Measurements from ENCODE around the gene MAPK1. TPM values are rescaled to one million over a fixed set of nuclear protein-coding genes. Genes with fewer than 3 reads are reported as not detected.
"Not testable (repeated sequence)": the region's sequence is repeated elsewhere in the genome, so short reads cannot be mapped to it uniquely, and the experiment has no call there.

MAPK1 gene
- total RNA-seq, 3 donors from 2014 or later = 126 to 131 (median 127) TPM

DNA sequence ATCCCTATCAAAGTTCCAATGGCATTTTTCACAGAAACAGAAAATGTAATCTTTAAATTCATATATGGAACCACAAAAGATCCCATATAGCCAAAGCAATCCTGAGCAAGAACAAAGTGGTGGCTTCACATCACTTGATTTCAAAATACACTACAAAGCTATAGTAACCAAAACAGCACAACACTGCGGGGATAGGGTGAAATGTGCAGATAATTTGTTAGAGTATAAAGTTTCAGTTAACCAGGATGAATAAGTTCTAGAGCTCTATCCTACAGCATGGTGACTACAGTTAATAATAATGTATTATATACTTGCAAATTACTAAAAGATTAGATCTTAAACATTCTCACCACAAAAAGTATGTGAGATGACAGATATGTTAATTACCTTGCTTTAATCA lies 55.5 kb downstream of the MAPK1 start:
- Histone ChIP-seq H3K4me1 (ENCODE audit: low read depth) (peaks cover 11% of the 10 kb centered on the region), H3K36me3 (ENCODE audit: low read depth) (no peaks in the 10 kb centered on the region), H3K4me3 (no peak overlapping the region), H3K9me3 (no peaks in the 10 kb centered on the region)
- DNase-seq (no peak), ATAC-seq (no peak)
- TF ChIP-seq, protein P1, sequence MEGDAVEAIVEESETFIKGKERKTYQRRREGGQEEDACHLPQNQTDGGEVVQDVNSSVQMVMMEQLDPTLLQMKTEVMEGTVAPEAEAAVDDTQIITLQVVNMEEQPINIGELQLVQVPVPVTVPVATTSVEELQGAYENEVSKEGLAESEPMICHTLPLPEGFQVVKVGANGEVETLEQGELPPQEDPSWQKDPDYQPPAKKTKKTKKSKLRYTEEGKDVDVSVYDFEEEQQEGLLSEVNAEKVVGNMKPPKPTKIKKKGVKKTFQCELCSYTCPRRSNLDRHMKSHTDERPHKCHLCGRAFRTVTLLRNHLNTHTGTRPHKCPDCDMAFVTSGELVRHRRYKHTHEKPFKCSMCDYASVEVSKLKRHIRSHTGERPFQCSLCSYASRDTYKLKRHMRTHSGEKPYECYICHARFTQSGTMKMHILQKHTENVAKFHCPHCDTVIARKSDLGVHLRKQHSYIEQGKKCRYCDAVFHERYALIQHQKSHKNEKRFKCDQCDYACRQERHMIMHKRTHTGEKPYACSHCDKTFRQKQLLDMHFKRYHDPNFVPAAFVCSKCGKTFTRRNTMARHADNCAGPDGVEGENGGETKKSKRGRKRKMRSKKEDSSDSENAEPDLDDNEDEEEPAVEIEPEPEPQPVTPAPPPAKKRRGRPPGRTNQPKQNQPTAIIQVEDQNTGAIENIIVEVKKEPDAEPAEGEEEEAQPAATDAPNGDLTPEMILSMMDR (IDR thresholded peaks at IDR 0.05) = no peak
- intact Hi-C loops (cut with DNase I, micrococcal nuclease) = no loop called here

DNA sequence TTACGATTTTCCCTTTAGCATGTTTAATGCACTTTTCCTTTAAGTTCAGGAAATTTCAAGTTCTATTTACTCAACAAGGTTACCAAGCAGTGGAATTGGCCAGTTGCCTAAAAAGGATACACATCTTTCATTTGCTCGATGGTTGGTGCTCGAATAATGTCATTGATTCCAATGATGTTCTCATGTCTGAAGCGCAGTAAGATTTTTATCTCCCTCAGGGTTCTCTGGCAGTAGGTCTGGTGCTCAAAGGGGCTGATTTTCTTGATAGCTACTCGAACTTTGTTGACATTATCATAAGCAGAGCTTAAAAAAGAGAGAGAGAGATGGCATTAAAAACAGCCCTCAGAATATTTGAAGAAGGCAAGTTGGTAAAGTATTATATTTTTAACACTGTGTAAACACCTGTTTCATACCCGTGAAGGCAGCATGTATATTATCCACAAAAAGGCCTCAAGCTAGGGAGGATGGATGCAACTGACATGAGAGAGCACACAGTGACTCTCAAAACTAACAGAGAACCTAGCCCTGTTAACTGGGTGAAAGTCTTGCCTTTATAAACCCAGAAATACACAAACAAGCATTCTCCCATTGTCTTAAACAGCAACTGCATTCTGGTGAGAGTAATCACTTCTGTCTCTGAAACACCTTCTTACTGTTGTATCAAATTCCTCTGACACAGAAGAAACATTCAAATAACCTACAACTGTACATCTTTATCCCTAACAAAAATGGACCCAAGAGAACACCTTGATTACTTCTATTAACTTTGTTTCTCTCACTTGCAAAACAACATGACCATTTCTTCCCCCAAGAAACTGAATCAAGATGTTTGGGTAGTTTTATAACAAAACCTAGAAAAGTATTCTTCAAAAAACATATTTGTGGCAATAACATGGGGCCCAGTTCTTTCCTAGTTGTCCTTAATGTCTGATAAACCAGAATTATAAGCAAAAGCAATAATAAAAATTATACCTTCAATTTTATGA lies 59.6 kb downstream of the MAPK1 start:
- Histone ChIP-seq H3K4me3 (no peak overlapping the region), H3K36me3 (ENCODE audit: low read depth) (no peaks in the 10 kb centered on the region), H3K9me3 (no peaks in the 10 kb centered on the region), H3K4me1 (ENCODE audit: low read depth) (no peaks in the 10 kb centered on the region)
- intact Hi-C loops (cut with DNase I, micrococcal nuclease) = no loop called here
- DNase-seq = no peak
- ATAC-seq = no peak
- TF ChIP-seq, protein P1 (IDR thresholded peaks at IDR 0.05) = no peak

DNA sequence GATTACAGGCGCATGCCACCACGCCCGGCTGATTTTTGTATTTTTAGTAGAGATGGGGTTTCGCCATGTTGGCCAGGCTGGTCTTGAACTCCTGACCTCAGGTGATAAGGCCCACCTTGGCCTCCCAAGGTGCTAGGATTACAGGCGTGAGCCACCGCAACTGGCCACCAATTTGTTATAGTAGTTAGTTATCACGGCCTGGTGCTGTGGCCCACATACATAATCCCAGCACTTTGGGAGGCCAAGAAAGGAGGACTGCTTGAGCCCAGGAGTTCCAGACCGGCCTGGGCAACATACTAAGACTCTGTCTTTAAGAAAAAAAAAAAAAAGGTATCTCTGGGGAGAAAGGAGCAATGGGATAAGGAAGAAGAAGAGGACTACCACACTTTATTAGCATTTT lies 62.1 kb downstream of the MAPK1 start:
- H3K4me3 ChIP-seq; DNase-seq; ATAC-seq; H3K36me3 ChIP-seq (ENCODE audit: low read depth); intact Hi-C loops (cut with DNase I, micrococcal nuclease); H3K4me1 ChIP-seq (ENCODE audit: low read depth); H3K9me3 ChIP-seq: not testable (repeated sequence)

DNA sequence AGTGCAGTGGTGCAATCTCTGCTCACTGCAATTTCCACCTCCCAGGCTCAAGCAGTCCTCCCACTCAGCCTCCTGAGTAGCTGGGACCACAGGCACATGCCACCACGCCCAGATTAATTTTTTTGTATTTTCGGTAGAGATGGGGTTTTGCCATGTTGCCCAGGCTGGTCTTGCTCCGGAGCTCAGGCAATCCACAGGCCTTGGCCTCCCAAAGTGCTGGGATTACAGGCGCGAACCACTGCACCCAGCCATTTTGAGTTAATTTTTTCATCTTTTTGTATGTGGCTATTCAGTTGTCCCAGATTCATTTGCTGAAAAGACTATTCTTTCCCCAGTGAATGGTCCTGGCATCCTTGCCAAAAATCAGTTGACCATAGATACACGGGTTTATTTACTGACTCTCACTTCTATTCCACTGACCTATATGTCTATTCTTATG lies 63.6 kb downstream of the MAPK1 start:
- ATAC-seq = no peak
- intact Hi-C loops (cut with DNase I, micrococcal nuclease) = no loop called here

DNA sequence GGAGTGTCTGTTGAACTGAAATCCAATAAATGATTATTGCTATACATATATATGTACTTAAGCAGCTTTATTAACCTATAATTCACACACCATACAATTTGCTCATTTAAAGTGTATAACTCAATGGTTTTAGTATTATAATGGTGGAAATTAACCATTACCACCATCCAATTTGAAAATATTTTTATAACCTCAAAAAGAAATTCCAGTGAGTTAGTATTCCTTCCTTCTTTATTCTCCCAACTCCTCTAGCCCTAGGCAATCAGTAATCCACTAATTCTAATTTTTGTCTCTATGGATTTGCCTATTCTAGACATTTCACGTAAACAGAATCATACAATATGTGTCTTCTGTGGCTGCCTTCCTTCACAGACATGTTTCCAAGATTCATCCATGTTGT lies 64.8 kb downstream of the MAPK1 start:
- no peak overlapping the region for H3K4me3 ChIP-seq
- H3K9me3 ChIP-seq = no peaks in the 10 kb centered on the region
- ATAC-seq (no peak), DNase-seq (no peak)
- TF ChIP-seq, protein P1 (IDR thresholded peaks at IDR 0.05) = no peak
- intact Hi-C loops (cut with DNase I, micrococcal nuclease) = no loop called here
- H3K4me1 ChIP-seq (ENCODE audit: low read depth) = no peaks in the 10 kb centered on the region
- H3K36me3 ChIP-seq (ENCODE audit: low read depth) = no peaks in the 10 kb centered on the region

More for the DNA sequence above, 63.6 kb downstream of the MAPK1 start:
- TF ChIP-seq, protein P1 (IDR thresholded peaks at IDR 0.05) = no peak
- no peak for DNase-seq
- no peaks in the 10 kb centered on the region for H3K36me3 ChIP-seq (ENCODE audit: low read depth)
- no peaks in the 10 kb centered on the region for H3K9me3 ChIP-seq
- H3K4me3 ChIP-seq = no peak overlapping the region
- no peaks in the 10 kb centered on the region for H3K4me1 ChIP-seq (ENCODE audit: low read depth)

DNA sequence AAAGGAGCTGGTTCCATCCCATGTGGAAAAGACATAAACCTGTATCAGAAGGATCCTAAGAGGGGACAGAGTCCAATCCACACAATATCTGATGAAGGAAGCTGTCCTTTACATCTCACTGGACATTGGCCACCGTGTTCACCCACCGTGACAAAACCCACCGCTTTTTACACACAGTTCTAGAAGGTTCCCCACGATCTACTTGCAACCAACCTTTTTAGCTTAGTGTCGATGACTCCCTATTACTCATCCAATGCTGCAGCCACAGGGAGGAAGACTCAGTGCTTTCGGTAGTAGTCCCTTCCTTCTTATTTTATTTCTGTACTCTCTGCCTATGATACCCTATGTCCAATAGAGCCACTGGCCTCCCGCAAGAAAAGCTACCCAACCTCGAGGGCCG lies 65.4 kb downstream of the MAPK1 start:
- TF ChIP-seq, protein P1 (IDR thresholded peaks at IDR 0.05) = no peak

DNA sequence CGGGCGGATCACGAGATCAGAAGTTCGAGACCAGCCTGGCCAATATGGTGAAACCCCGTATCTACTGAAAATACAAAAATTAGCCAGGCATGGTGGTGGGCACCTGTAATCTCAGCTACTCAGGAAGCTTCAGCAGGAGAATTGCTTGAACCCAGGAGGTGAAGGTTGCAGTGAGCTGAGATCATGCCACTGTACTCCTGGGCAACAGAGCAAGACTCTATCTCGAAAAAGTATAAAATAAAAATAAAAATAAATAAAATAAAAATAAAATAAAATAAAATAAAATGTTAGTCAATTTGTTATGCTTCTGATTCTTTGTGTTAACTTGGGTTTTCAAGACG lies 66.2 kb downstream of the MAPK1 start:
- H3K4me1 ChIP-seq (ENCODE audit: low read depth); ATAC-seq; H3K9me3 ChIP-seq; H3K4me3 ChIP-seq; intact Hi-C loops (cut with DNase I, micrococcal nuclease); H3K36me3 ChIP-seq (ENCODE audit: low read depth); DNase-seq: not testable (repeated sequence)

More for the DNA sequence above, 65.4 kb downstream of the MAPK1 start:
- Histone ChIP-seq H3K36me3 (ENCODE audit: low read depth) (no peaks in the 10 kb centered on the region), H3K4me1 (ENCODE audit: low read depth) (no peaks in the 10 kb centered on the region), H3K4me3 (no peak overlapping the region), H3K9me3 (no peaks in the 10 kb centered on the region)
- intact Hi-C loops (cut with DNase I, micrococcal nuclease) = no loop called here
- ATAC-seq (no peak), DNase-seq (no peak)
